NCI-H1930 (cell line): ENCODE data around the gene FAM13C.
"Not testable (repeated sequence)": the region's sequence is repeated elsewhere in the genome, so short reads cannot be mapped to it uniquely, and the experiment has no call there.

ENCODE experiments used
- DNase-seq, 2 experiments: peaks; one replicate each; lab custom pipeline; 2025; lab: John Stamatoyannopoulos, UW

Gene FAM13C

DNA sequence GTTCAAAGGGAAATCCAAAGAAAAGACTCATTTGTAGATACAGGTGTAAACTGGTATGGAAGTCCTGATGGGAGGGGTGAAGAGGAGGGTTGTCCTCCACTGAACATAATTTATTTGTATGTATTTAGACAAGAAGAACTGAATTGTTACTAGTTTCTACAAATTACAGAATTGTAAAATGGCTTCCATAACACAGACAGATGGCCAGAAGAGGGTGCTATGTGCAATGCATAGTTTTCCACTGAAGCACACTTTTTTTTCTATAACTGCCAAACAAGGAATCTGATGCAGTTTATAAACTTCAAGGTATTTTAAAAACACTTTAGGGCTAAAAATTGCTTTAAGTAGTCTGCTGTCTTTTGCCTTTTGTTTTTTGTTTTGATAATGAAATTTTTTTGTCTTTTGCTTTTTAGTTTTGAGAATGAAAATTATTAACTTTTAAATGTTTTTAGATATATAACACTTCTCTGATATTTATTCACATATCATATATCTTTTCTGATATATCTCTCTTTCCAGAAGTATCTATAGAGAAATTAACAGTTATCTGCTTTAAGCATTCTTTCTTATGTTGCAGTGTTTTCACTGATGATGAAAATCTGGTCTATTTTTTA, 127.4 kb downstream of the FAM13C start:
- DNase-seq, result no peak

DNA sequence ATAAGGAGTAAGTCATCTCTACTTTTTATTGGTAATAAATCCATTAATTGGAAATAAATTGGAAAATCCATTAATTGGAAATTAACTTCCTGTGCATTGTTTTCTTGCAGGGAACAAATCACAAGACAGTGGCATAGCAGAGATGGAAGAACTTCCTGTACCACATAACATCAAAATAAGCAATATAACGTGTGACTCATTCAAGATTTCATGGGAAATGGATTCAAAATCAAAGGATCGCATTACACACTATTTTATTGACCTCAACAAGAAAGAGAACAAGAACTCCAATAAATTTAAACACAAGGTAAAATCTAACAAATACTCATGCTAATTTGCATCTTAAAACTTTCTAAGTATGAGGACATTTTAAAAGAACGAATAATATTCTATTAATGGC, 128.2 kb downstream of the FAM13C start:
- no peak for DNase-seq

DNA sequence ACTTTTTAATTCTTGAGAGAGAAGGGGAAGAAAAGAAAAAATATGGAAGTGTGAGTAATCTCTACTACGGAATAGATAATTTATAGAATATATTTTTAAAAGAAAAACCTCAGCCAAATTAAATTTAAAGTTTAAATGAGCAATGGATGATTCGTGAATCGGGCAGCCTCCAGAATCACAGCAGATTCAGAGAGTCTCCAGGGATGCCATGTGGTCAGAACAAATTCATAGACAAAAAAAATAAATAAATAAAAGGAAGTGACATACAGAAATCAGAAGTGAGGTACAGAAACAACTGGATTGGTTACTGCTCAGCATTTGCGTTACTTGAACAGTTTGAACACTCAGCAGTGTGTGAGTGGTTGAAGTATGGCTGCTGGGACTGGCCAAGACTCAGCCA, 132.9 kb downstream of the FAM13C start:
- no peak for DNase-seq

DNA sequence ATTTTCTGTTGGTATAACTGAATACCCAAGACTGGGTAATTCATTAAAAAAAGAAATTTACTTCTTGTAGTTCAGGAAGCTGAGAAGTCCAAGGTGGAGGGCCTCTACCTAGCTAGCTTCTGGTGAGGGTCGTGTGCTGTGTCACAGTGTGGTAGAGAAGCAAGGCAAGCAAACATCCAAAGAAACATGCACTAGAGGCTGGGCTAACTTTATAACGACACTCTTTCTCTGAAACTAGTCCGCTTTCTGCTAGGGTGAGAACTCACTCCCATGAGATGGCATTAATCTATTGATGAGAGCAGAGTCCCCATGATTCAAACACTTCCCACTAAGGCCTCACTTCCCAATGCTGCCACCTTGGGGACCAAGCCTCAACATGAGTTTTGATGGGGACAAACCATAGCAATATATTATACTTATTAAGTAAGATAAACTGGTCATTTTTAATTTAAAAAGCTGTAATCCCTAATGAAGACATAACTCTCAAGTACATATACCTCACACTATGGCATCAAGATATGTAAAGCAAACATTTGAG, 135.1 kb downstream of the FAM13C start:
- no peak for DNase-seq

DNA sequence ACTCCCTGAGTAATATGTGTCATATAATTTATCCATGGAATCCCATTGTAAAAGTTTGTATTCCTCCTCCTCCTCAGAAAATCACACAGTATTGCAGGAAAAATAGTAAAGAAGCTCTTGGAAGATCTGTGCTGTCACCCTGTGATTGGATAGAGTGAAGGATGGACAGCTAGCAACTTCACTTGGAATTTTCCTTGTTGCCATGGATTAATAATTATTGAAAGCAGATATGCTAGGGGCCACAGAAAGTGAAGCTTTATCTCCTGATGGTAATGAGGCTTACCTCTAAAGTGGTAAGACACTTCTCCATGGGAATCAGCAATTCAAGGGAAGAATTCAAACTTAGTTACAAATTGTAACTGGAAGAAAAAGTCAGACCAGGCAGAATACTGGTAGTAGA, 137.1 kb downstream of the FAM13C start:
- no peak for DNase-seq

DNA sequence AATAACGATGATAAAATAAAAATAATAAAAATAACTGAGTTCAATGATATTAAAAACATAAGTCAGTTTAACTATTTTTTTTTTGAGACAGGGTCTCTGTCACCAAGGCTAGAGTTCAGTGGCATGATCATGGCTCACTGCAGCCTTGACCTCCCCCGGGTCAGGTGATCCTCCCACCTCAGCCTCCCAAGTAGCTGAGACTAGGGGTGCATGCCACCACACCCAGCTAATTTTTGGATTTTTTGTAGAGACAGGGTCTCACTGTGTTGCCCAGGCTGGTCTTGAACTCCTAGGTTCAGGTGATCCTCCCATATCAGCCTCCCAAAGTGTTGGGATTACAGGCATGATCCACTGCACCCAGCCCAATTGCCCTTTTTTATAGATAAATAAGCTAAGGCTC, 138.8 kb downstream of the FAM13C start:
- DNase-seq, result not testable (repeated sequence)

DNA sequence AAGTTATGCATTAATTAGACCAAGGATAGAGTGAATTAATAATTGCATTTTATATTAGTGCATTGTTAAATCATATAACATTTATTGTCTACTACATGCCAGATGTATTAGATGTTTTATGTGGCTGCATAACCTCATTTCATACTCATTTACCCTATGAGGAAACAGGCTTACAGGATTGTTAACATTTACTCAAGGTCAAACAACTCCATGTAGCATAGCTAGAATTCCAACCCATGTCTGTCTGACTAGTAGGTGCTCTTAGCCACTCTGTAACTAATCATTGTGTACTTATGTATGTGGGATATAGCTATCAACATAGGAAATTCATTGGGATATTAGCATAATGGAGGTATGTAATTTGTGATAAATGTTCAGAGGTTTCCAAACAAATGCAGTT, 139.6 kb downstream of the FAM13C start:
- no peak for DNase-seq

DNA sequence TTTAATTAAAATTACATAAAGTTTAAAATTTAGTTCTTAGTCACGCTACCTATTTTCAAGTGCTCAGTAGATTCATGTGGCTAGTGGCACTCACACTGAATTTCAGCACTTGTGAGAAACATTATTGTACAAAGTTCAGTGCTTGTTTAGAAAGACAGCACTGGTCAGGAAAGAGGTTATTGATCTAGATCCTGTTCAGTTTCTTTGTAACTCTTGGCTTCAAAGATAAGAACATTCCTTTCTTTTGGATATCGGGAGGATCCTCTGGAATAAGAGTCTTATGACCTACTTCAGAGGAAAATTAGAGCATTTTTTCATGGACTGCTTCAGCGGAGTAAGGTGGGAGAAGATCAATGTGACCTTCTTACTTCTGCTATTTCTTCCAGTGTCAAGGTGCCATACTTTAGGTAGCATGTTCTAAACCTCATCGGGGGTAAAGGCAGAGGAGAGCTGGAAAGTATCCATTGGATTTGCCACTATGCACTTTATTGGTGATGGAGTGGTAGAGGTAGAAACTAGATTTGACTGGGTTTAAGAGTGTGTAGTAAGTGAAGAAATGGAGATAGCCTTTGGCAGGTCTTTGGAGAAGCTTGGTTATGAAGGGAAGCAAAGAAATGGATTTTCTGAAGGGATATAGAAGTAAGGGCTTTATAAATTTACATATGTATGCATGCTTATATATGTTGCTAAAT, 146.0 kb downstream of the FAM13C start:
- DNase-seq, result no peak

DNA sequence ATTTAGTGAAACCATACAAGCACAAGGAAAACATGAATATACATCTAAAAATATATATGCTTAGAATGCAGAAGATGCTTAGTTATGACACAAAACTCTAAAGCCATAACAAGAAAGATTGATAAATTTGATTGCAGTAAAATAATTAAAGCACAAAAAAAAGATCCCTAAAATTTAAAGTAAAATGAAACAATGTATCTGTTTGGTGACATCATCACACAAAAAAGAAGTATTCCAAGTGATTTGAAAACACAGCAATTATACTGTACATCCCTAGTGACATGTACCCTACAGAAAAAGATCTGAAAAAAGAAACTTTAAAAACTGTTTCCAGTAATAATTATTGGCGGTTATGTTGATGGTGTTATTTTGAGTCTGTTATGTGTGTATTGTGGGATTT, 148.2 kb downstream of the FAM13C start:
- DNase-seq, result no peak

DNA sequence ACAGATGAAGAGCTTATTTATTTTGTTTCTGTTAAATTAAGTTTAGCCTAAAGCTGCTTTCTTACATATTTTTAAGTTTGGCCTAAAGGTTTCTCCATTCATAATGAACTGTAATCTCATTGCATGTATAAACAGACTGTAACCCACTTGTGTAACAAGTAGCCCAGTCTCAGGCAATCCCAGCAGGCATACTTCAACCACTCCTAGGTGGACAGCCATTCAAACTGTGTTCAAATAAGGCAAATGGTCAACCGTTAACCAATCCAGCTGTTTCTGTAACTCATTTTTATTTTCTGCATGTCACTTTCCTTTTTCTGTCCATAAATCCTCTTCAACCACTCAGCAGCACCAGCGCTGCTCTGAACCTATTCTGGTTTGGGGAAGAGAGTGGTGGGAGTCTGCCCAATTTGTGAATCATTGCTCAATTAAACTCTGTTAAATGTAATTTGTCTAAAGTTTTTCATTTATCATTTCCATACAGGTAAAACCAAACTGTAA, 150.0 kb downstream of the FAM13C start:
- DNase-seq, result no peak

DNA sequence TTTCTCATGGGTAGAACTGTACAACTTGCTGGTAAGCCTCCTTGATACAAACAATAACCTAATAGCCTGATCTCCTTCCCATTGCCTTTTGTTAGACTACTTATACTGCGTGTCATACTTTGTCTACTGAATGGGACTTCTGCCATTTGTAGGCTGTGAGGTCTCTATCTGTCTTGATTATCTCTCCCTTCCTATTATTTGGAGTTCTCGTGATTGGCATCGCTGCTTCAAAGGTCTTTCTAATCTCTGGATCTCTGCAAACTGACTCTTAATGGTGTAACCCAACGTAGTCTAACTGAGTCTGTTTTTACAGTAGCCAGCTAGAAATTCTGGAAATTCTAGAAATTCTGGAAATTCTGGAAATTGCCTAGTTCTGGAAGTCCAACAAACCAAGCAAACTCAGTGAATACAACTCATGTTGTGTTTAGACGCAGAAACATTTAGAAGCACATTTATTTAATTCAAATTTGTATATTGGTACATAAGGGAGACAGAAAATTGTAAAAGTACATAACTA, 156.1 kb downstream of the FAM13C start:
- DNase-seq, result no peak
